Measurements from ENCODE around the gene ZNF239.

Gene ZNF239

GRCh38 chr10:43616697-43617370 lies 42.4 kb upstream of the ZNF239 start:
- H3K4me3 ChIP-seq (ENCODE audit: low read length): no peak overlapping the region
- H4K20me1 ChIP-seq (ENCODE audit: control insufficient read depth, insufficient read depth, low read depth, low read length): no peaks in the 10 kb centered on the region
- peaks cover 38% of the 10 kb centered on the region for H3K36me3 ChIP-seq (ENCODE audit: control insufficient read depth, low read length)
- no peak overlapping the region for H3K4me2 ChIP-seq (ENCODE audit: low read length)
- no peak overlapping the region for H3K27ac ChIP-seq (ENCODE audit: low read depth, low read length)
- no peaks in the 10 kb centered on the region for H3F3A ChIP-seq (ENCODE audit: control insufficient read depth, insufficient read depth)
- no peak for TF ChIP-seq EZH2phosphoT487 (IDR thresholded peaks at IDR 0.05; ENCODE audit: borderline replicate concordance, low read length)
- no peak for TF ChIP-seq CTCF (IDR thresholded peaks at IDR 0.05; ENCODE audit: low read depth, low read length, poor library complexity, severe bottlenecking)
- no peaks in the 10 kb centered on the region for H3K9me2 ChIP-seq (replicated peaks; ENCODE audit: control insufficient read depth, low read length)
- no peaks in the 10 kb centered on the region for H3K4me1 ChIP-seq (ENCODE audit: control insufficient read depth, low read length)
- H3K27me3 ChIP-seq (ENCODE audit: control insufficient read depth, low read length): no peaks in the 10 kb centered on the region
- no peaks in the 10 kb centered on the region for H3K79me2 ChIP-seq (ENCODE audit: control insufficient read depth, low read length)
- H3K9me3 ChIP-seq (ENCODE audit: control insufficient read depth, insufficient read depth, low read length): peaks cover 11% of the 10 kb centered on the region; the same call in 1 of the 2 replicates

- no peak overlapping the region for H3K4me3 ChIP-seq (ENCODE audit: low read length)
- H3K79me2 ChIP-seq (ENCODE audit: control insufficient read depth, low read length): 0 out of 2 replicates have a peak, but pooled peaks cover 5% of the 10 kb centered on the region
- H4K20me1 ChIP-seq (ENCODE audit: control insufficient read depth, insufficient read depth, low read depth, low read length): no peaks in the 10 kb centered on the region
- no peaks in the 10 kb centered on the region for H3F3A ChIP-seq (ENCODE audit: control insufficient read depth, insufficient read depth)
- no peaks in the 10 kb centered on the region for H3K27me3 ChIP-seq (ENCODE audit: control insufficient read depth, low read length)
- peaks cover 2% of the 10 kb centered on the region; the same call in 1 of the 2 replicates for H3K9me3 ChIP-seq (ENCODE audit: control insufficient read depth, insufficient read depth, low read length)
- peaks cover 15% of the 10 kb centered on the region for H3K4me1 ChIP-seq (ENCODE audit: control insufficient read depth, low read length)
- no peaks in the 10 kb centered on the region for H3K9me2 ChIP-seq (replicated peaks; ENCODE audit: control insufficient read depth, low read length)
- TF ChIP-seq EZH2phosphoT487 (IDR thresholded peaks at IDR 0.05; ENCODE audit: borderline replicate concordance, low read length) (no peak), CTCF (IDR thresholded peaks at IDR 0.05; ENCODE audit: low read depth, low read length, poor library complexity, severe bottlenecking) (no peak)
- H3K4me2 ChIP-seq (ENCODE audit: low read length): no peak overlapping the region
- peaks cover 24% of the 10 kb centered on the region for H3K36me3 ChIP-seq (ENCODE audit: control insufficient read depth, low read length)
- no peak overlapping the region for H3K27ac ChIP-seq (ENCODE audit: low read depth, low read length)
Observed at GRCh38 chr10:43610636-43611035, 36.2 kb upstream of the ZNF239 start.

GRCh38 chr10:43607199-43607573 lies 32.8 kb upstream of the ZNF239 start:
- Histone ChIP-seq H4K20me1 (ENCODE audit: control insufficient read depth, insufficient read depth, low read depth, low read length) (no peaks in the 10 kb centered on the region), H3K27ac (ENCODE audit: low read depth, low read length) (no peak overlapping the region), H3K4me3 (ENCODE audit: low read length) (peak overlapping the region; percentile 87), H3K36me3 (ENCODE audit: control insufficient read depth, low read length) (peaks cover 6% of the 10 kb centered on the region; the same call in 1 of the 2 replicates), H3K4me2 (ENCODE audit: low read length) (peak overlapping the region; percentile 76), H3K79me2 (ENCODE audit: control insufficient read depth, low read length) (0 out of 2 replicates have a peak, but pooled peaks cover 5% of the 10 kb centered on the region), H3F3A (ENCODE audit: control insufficient read depth, insufficient read depth) (no peaks in the 10 kb centered on the region), H3K27me3 (ENCODE audit: control insufficient read depth, low read length) (no peaks in the 10 kb centered on the region), H3K9me3 (ENCODE audit: control insufficient read depth, insufficient read depth, low read length) (no peaks in the 10 kb centered on the region), H3K4me1 (ENCODE audit: control insufficient read depth, low read length) (peaks cover 15% of the 10 kb centered on the region), H3K9me2 (replicated peaks; ENCODE audit: control insufficient read depth, low read length) (no peaks in the 10 kb centered on the region)
- TF ChIP-seq EZH2phosphoT487 (IDR thresholded peaks at IDR 0.05; ENCODE audit: borderline replicate concordance, low read length): no peak
- no peak for TF ChIP-seq CTCF (IDR thresholded peaks at IDR 0.05; ENCODE audit: low read depth, low read length, poor library complexity, severe bottlenecking)

Data from DOHH2 (cell line).